ENCODE measurements around the gene MYRF.

The MYRF gene

GRCh38 chr11:61731211-61731951 is 21.1 kb upstream of the MYRF start:
- Histone ChIP-seq H3K4me2 (ENCODE audit: insufficient read depth, low read length) (no peak overlapping the region), H3K4me1 (ENCODE audit: insufficient read depth, low read length) (no peaks in the 10 kb centered on the region), H3K27me3 (ENCODE audit: insufficient read depth, low read length, poor library complexity) (peaks cover 5% of the 10 kb centered on the region), H3K9ac (ENCODE audit: low read depth, low read length) (no peak overlapping the region), H3K4me3 (ENCODE audit: low read depth in 1 of 2, low read length in 2 of 2) (no peak overlapping the region), H3K9me3 (ENCODE audit: insufficient read depth, low read length, severe bottlenecking) (no peaks in the 10 kb centered on the region), H4K20me1 (ENCODE audit: insufficient read depth, low read length) (peaks cover 8% of the 10 kb centered on the region), H3K36me3 (ENCODE audit: insufficient read depth, low read length) (no peaks in the 10 kb centered on the region), H3K79me2 (ENCODE audit: insufficient read depth, low read length) (no peaks in the 10 kb centered on the region), H3K27ac (ENCODE audit: low read length) (no peak overlapping the region), H2AFZ (ENCODE audit: low read depth, low read length) (no peak overlapping the region)
- ATAC-seq (ENCODE audit: insufficient read depth, low read depth) (no peak), DNase-seq (no peak)
- no peak for TF ChIP-seq EZH2 (IDR thresholded peaks at IDR 0.05; ENCODE audit: borderline replicate concordance, low read depth, low read length, severe bottlenecking)
- TF ChIP-seq CTCF (IDR thresholded peaks at IDR 0.05; ENCODE audit: borderline replicate concordance, extremely low read depth, low read length, poor library complexity, severe bottlenecking), result no peak

- H4K20me1 ChIP-seq (ENCODE audit: insufficient read depth, low read length), result peaks cover 8% of the 10 kb centered on the region
- no peaks in the 10 kb centered on the region for H3K27me3 ChIP-seq (ENCODE audit: insufficient read depth, low read length, poor library complexity)
- no peaks in the 10 kb centered on the region for H3K4me1 ChIP-seq (ENCODE audit: insufficient read depth, low read length)
- ATAC-seq (ENCODE audit: insufficient read depth, low read depth) (no peak), DNase-seq (no peak)
- H2AFZ ChIP-seq (ENCODE audit: low read depth, low read length), result no peak overlapping the region
- no peaks in the 10 kb centered on the region for H3K9me3 ChIP-seq (ENCODE audit: insufficient read depth, low read length, severe bottlenecking)
- H3K9ac ChIP-seq (ENCODE audit: low read depth, low read length), result no peak overlapping the region
- TF ChIP-seq CTCF (IDR thresholded peaks at IDR 0.05; ENCODE audit: borderline replicate concordance, extremely low read depth, low read length, poor library complexity, severe bottlenecking), result no peak
- no peak for TF ChIP-seq EZH2 (IDR thresholded peaks at IDR 0.05; ENCODE audit: borderline replicate concordance, low read depth, low read length, severe bottlenecking)
- H3K4me2 ChIP-seq (ENCODE audit: insufficient read depth, low read length), result no peak overlapping the region
- no peak overlapping the region for H3K4me3 ChIP-seq (ENCODE audit: low read depth in 1 of 2, low read length in 2 of 2)
- H3K36me3 ChIP-seq (ENCODE audit: insufficient read depth, low read length), result no peaks in the 10 kb centered on the region
- H3K79me2 ChIP-seq (ENCODE audit: insufficient read depth, low read length), result no peaks in the 10 kb centered on the region
- H3K27ac ChIP-seq (ENCODE audit: low read length), result no peak overlapping the region
Observed at GRCh38 chr11:61731952-61732675, 20.3 kb upstream of the MYRF start.

GRCh38 chr11:61732705-61733104 is 19.7 kb upstream of the MYRF start:
- Histone ChIP-seq H2AFZ (ENCODE audit: low read depth, low read length) (no peak overlapping the region), H4K20me1 (ENCODE audit: insufficient read depth, low read length) (peaks cover 8% of the 10 kb centered on the region), H3K27ac (ENCODE audit: low read length) (no peak overlapping the region), H3K4me1 (ENCODE audit: insufficient read depth, low read length) (no peaks in the 10 kb centered on the region), H3K27me3 (ENCODE audit: insufficient read depth, low read length, poor library complexity) (no peaks in the 10 kb centered on the region), H3K9me3 (ENCODE audit: insufficient read depth, low read length, severe bottlenecking) (no peaks in the 10 kb centered on the region), H3K4me2 (ENCODE audit: insufficient read depth, low read length) (no peak overlapping the region), H3K79me2 (ENCODE audit: insufficient read depth, low read length) (no peaks in the 10 kb centered on the region), H3K36me3 (ENCODE audit: insufficient read depth, low read length) (no peaks in the 10 kb centered on the region), H3K4me3 (ENCODE audit: low read depth in 1 of 2, low read length in 2 of 2) (no peak overlapping the region), H3K9ac (ENCODE audit: low read depth, low read length) (no peak overlapping the region)
- TF ChIP-seq EZH2 (IDR thresholded peaks at IDR 0.05; ENCODE audit: borderline replicate concordance, low read depth, low read length, severe bottlenecking) (no peak), CTCF (IDR thresholded peaks at IDR 0.05; ENCODE audit: borderline replicate concordance, extremely low read depth, low read length, poor library complexity, severe bottlenecking) (no peak)
- ATAC-seq (ENCODE audit: insufficient read depth, low read depth) (no peak), DNase-seq (no peak)

Data from DND-41 (cell line).